ENCODE results near the gene TNFRSF9.

Gene TNFRSF9

DNA sequence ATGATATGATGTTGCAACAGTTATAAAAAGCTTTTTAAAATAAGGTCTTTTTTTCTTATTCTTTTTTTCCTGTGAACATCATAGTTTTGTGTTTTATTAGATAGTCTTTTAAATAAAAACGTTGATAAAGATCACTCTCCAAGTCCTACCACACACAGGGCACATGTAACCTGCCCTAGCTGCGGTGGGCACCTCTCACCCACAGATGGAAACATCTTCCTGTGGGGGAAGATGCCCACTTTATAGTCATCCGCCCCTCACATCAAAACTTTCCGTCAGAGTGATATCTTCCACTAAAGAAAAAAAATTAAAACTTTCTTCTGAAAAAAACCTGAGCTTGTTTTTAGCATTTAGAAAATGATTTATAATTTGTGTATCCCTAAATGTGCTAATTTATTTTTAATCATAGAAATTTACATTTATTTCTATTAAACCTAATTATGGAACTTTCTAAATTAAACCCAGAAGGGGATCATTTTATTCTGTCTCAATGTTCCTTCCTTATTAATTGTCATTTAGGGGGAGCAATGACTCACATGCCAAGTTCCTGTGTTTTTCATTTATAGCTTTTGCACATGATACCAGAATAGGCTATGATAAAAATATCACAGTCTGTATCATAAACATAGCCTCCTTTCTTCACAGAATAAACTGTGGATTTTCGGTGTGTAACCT is 24.7 kb downstream of the TNFRSF9 start:
- DNase-seq, result no peak

DNA sequence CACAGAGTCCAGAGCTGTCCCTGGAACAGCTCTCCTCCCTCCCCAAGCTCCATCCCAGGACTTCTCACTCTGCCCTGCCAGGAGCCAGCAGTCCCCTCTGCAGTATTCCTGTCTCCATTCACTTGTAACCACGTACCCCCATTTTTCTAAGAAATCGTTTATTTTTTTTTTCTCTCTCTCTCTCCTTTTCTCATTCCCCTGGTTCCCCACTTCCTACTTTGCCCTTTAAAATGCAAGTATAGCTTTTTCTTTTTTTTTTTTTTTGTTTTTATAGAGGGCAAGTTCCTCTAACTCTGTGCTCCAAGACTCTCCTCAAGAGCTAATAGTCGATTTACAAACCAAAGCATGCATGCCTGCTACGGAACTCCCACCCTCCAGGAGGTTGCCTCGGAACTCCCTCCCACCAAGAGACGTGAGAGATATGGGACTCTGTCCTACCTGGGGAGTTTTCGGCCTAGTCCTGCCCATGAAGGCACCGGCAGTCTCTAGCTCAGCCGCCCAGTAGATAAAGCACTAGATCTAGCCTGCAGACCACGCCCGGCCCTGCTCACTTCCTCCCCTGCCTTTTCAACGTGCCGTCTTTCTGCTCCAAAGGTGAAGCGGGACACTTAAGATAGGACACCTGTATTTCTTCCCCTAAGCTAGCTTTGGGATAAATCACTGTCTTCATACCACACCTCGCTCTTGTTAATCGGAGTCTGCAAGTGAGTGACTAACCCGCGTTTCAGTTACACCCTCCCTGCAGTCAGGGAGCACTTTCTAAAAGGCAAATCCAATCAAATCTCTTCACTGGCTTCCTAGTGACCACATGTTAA is 27.7 kb downstream of the TNFRSF9 start:
- no peak for DNase-seq

DNA sequence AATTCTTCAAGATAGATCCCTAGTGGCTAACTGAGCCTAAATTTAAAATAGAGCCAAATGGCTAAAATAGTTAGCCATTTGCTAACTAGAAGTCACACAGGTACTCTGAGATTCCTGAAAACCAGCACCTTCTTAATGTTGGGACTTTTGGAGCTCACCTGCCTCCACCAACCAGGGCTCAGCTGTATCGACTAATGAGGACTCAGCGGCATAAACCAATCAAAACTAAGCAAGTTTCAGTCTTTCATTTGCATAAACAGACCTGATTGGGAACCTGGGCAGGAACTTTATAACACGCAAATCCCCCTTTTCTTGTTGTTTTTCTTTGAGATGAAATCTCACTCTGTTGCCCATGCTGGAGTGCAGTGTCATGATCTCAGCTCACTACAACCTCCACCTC is 28.5 kb downstream of the TNFRSF9 start:
- no peak for DNase-seq

DNA sequence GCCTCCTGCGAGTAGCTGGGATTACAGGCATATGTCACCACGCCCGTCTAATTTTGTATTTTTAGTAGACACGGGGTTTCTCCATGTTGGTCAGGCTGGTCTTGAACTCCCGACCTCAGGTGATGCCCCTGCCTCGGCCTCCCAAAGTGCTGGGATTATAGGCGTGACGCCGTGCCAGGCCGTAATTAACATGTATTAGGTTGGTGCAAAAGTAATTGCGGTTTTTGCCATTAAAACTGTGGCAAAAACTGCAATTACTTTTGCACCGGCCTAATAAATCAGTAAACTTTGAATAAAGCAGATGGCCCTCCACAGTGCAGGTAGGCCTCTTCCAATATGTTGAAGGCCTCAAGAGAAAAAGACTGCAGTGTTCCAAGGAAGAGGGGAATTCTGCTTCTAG is 35.4 kb downstream of the TNFRSF9 start:
- no peak for DNase-seq

DNA sequence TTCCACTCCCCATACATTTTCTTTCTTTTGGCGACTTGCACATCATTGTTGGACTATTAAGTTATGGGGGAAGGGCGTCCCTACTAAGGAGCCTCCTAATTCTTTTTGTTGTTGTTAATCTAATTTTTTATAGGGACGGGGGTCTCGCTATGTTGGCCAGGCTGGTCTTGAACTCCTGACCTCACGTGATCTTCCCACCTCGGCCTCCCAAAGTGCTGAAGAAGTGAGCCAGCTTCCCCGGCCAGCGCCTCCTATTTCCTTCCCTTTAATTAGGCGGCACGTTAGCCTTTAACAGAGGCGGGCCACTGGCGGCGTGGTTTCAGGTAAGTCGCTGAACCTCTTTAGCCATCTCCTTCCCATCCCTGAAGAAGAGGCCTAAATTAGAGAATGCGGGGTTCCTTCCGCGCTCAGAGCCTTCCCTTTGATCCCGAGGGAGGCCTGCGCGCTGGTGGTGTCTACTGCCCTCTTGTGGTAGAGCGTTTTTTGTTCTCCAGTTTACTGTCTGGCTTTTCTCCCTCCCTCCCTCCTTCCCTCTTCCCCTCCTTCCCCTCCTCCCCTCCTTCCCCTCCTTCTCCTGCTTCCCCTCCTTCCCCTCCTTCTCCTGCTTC is 38.1 kb downstream of the TNFRSF9 start:
- DNase-seq, result peak; percentile 51 to 74

DNA sequence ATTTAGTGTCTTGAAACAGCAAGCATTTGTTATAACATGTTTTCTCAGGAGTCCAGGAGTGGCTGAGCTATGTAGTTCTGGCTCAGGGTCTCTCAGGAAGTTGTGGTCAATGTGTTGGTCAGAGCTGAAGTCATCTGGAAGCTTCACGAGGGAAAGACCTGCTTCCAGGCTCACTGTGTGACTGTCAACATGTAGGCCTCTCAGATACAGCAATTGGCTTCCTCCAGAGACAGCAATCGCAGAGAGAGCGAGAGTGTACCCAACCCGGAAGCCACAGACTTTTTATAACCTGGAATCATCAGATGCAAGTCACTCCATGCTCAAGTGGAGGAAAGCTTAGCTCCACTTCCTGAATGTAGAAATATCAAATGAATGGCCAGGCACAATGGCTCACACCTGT is 40.9 kb downstream of the TNFRSF9 start:
- DNase-seq, result no peak

DNA sequence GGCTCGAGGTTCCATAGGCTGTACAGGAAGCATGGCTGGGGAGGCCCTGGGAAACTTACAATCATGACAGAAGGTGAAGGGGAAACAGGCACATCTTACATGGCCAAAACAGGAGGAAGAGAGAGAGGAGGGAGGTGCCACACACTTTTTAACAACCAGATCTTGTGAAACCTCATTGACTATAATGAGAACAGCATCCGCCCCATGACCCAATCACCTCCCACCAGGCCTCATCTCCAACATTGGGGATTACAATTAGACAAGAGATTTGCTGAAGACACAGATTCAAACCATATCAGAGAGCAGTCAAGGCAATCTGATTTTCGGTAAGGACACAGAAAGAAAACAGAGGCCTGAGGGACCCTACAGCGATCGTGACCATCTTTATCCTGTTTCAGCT is 41.7 kb downstream of the TNFRSF9 start:
- DNase-seq, result no peak

DNA sequence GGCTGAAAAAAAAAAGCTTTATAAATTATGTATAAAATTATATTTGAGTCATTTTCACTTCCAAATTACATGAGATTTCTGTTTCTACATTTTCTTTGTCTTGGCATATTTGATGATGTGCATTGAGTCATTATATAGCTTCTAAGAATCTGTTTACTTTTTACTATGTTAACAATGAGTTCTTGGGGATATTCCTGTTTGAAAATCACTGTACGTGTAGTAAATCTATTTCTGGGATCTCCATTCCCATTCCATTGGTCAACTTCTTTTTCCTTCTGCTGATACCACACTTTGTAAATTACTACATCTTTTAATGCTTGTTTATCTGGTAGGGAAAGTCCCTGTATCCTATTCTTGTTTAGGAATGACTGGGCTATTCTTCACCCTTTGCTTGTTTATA is 43.6 kb downstream of the TNFRSF9 start:
- no peak for DNase-seq

DNA sequence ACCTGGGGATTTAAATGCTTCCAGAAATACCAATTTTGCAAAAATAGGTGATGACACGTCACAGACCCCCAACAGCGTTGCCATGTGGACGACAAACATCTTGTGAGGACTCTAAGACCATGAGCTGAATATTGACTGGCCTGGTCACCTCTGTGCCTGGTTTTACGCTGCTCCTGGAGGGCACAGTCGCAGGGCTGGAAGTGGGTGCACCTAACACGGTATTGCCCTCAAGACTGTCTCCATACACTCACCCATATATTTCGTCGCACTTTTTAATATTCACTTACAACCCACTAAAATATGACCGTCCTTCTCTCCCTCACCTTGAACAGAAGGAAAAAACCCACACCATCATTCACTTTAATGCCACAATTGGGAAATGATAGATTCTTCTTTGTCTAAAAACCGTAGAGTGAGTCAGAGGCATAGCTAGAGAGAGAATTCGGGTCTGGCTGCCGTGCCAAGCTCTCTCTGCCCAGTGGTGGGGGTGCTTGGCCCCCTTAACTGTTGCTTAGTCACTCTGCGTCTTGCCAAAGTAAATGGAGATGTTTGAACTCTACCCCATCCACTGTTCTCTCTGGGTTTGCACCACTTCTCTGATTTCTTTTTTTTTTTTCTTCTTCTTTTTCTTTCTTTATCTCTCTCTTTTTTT is 47.0 kb downstream of the TNFRSF9 start:
- DNase-seq, result no peak

DNA sequence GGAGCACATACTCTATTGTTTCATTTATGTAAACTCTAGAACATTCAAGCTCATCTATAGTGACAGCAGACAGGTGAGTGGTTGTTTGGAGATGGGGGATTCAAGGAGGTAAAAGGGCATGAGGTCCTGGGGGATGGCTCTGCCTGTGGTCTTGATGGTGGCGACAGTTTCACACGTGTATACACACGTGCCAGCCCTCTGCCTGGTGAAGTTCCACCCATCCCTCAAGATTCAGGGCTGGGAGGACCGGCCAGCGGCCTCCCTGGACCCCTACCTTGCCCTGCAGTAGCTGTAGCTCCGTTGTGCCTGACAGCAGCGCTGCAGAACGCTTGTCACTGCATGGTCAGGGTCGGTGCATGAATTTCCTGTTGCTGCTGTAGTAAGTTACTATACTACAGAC is 48.8 kb downstream of the TNFRSF9 start:
- no peak for DNase-seq

DNA sequence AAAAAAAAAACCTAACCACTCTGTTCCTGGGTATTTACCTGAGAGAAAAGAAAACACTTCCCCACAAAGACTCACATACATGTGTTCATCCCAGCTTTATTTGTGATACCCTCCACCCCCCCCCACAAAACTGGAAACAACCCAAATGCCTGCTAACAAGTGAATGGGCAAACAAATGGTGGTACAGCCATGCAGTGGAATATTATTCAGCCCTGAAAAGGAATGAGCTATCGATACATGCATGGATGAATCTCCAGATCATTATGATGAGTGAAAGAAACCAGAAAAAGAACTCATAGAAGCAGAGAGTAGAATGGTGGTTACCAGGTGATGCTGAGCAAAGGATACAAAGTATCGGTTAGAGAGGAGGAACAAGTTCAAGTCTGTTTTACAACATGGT is 49.8 kb downstream of the TNFRSF9 start:
- DNase-seq, result no peak

DNA sequence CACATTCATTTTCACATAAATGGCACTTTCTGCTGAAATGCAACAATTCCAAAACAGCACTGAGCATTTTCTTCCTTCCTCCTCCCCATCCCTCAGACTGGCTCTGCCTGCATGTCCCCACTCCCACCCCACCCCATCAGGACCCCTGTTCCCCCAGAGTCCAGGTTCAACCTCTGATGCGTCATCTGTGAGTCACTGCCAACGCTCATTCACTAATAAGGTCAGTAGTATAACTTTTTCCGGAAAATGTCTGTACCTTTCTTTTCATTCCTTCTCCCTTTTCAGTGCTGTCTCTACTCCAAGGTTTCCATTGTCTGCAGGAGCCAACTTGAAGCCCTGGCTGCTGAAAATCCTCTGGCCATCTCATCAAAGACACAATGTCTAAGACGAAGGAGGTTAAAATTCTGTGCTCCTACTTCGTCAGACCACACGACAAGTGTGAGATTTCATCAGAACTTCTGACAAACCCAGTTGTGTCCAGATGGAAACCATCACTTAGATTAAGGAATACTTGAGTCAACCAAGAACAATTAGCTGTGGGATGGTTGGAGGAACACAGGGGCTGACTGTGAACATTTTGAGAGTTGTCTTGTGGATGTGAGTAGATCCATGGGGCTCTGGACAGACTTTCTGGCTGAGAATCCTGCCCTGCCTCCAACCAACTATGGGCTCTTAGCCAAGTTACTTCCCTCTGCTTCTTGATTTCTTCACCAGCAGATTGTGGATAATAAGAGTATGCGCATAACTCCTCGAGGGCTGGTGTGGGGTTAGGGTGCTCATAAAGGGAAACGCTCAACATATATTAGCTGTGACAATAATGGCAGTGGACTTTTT is 52.2 kb downstream of the TNFRSF9 start:
- no peak for DNase-seq

DNA sequence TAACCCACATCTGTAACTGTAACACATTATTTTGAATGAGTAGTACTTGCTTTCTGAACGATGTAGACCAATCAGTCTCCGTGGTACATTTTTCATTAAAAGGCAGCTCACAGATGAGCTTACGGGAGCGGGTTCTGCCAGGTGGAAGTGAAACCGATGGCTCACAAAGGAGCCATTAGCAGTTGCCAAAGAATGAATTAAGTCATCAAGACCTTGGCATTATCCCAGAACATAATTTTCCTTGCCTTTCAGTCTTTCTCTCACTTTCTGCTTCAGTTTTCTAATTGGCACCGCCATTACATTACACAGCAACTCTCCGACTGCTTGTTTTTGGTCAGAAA is 54.3 kb downstream of the TNFRSF9 start:
- peak in 1 of 2 experiments; percentile 3 for DNase-seq

DNA sequence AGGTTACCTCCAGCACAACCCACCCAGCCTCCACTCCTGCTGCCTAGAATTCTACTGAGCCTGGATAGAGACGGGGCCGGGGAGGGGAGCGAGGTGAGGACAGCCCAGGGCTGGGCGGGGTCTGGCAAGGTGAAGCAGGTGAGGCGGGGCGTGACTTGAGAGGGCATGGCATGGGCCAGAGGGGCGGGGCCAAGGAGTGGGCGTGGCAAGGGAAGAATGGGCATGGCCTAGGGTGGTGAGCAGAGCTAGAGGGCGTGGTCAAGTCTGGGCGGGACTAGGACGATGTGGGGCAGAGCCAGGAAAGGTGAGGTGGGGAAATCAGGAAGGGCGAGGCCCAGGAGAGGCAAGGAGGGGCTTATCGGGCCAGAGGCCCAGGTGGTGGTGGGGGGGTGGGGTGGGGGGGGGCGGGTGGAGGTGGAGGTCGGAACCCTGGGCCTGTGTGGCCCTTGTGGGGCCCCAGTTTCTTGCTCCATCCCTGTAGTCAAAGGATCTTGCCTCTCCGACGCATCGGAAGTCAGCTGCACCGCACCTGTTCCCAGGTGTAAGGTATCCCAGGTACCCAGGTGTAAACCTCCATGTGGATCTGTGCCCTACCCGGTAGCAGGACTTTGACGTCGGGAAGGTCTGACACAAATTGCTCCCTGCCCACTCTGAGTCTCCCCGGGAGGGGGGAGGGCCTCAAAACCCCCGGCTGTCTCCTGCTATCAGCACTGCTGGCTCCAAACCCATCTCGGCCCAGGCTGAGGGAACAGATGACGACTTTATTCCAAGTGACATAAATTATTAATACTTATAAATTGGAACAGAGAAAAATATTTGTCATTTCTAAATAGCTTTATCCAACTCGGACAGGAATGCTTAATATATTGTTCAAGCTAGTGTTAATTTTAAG is 54.9 kb downstream of the TNFRSF9 start:
- peak; percentile 69 to 87 for DNase-seq

DNA sequence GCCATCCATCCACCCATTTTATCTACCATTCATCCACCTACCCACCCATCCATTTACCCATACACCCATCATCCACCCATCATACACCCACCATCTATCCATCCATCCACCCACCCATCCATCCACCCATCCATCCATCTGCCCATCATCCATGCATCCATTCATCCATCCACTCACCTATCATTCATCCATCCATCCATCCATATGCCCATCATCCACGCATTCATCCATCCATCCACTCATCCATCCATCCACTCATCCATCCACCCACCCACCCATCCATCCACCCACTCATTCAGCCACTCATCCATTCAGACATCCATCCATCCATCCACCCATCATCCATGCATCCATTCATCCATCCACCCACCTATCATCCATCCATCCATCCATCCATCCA is 55.9 kb downstream of the TNFRSF9 start:
- DNase-seq, result no peak

DNA sequence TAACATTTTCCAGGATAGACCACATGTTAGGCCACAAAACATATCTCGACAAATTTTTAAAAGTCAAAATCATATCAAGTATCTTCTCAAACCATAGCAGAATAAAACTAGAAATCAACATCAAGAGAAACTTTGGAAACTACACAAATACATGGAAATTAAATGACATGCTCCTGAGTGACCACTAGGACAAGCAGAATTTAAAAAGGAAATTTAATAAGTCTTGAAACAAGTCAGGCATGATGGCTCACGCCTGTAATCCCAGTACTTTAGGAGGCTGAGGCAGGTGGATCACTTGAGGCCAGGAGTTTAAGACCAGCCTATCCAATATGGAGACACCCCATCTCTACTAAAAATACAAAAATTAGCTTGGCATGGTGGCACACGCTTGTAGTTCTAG is 61.4 kb downstream of the TNFRSF9 start:
- DNase-seq, result no peak

DNA sequence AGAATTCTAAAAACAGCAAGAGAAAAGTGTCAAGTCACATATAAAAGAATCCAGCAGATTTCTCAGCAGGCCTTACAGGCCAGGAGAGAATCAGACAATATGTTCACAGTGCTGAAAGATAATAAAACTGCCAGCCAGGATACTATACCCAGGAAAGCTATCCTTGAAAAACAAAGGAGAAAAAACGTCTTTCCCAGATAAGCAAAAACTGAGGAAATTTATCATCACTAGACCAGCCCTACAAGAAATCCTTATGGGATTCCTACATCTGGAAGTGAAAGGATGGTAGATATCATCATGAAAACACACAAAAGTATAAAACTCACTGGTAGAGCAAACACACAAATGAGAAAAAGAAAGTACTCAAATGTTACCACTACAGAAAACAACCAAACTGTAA is 62.6 kb downstream of the TNFRSF9 start:
- no peak for DNase-seq

DNA sequence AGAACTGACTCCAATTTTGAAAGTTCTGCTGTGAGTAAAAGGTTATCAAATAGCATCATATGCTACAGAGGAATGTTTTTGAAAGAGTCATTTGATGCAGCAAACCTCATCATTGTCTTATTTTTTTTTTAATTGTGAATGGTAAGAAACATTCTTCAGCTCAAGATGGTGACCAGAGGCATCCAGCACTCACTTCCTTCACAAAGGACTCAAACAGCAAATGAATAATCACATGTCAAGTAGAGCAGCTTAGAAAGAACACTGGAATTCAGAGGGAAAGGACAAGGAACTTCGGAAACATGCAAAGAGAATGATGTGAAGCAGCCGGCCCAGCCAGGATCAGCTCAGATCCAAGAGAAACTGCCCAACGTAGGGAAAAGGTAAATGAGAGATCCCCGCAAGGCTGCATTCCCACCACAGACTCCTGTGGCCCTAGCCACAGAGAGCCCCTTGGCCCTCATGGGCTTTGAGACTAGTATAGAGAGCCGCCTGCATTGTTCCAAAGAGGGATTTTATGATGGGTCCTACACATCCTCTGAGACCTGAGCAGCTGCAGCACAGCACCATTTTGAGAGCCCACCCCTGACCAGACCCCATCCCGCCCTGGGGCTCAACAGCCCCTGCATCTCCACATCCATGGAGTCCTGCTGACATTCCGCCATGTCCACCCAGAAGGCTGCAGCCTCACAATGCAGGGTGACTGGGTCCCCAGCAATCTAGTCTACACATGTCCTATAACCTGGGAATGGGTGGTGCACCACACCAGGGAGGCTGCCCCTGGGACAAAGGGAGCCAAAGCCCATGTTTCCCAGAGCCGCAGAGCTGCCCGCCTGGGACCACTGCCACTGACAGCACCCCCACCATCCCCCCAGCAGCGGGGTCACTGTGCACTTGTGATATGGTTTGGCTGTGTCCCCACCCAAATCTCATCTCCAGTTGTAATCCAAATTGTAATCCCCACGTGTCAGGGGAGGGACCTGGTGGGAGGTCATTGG is 66.5 kb downstream of the TNFRSF9 start:
- no peak for DNase-seq

DNA sequence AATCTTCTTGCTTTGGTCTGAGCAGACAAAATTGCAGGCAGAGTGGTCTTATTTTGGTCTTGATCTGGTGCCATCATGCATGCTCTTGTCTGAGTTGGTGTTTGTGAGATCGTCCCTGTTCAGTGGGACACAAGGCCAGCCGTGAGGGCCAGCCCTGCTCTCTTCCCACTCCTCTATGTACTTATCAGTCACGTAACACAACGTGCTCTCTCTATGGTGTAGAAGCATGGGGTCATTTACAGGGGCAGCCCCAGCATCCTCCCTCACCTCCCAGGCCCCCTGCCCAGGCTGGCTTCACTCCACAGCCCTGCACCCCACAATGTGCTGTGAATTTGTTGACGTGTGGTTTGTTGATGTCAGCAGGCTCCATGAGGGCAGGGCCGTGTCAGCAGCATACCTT is 69.5 kb downstream of the TNFRSF9 start:
- DNase-seq, result no peak

DNA sequence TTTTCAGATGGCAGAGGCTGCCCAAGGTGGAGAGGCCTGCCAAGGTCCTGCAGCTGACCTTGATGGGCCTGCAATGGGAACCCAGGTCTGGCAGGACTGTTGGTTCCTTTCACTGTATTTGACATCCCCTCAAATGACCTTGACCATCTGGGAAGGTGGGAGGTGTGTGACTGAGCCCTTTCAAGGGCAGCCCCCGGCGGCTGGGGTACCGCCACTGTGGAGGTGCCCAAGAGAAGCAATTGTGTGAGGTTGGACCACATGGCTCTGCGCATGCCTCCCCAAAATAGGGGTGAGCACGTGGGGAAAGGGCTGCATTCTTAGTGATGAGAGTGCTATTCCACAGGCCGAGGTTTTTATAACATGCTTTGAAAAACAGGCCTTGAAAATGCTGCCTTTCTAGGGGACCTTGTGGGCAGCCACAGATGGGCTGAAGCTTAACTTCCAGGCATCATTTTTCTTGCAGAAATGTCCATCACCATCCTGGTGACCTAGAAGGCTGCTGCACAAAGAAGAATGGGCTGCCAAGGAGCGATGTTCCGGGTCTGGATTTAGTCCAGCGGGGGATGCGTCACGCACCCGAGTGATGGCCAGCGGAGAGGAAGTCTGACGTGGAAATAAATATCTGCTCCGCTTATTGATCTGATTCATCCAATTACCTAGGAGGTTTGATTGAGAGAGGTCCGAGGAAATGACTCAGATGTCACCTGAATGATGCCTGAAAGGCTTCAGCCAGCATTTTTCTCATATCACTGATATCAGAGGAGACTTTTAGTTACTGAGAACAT is 71.3 kb downstream of the TNFRSF9 start:
- no peak for DNase-seq
